GM12864 (cell line): ENCODE data around the gene ERBB3.
"Not testable (repeated sequence)": the region's sequence is repeated elsewhere in the genome, so short reads cannot be mapped to it uniquely, and the experiment has no call there.

Experiments used
- DNase-seq: peaks from one replicate; pipeline ENCODE4 v3.0.0-alpha.2; 2011; ENCODE audit warnings: low read depth
- H3K4me3 ChIP-seq: 2 replicates; pipeline ENCODE4 v1.5.1; 2011; ENCODE audit warnings: mild to moderate bottlenecking, low read depth, low read length, control low read depth
- TF ChIP-seq, protein P1 (sequence below): IDR thresholded peaks from 2 replicates; pipeline ENCODE4 v1.5.1; 2011; ENCODE audit warnings: low read depth, mild to moderate bottlenecking, moderate library complexity, low read length, control low read depth, inconsistent platforms; ENCODE audit errors: missing control alignments

ERBB3 gene

DNA sequence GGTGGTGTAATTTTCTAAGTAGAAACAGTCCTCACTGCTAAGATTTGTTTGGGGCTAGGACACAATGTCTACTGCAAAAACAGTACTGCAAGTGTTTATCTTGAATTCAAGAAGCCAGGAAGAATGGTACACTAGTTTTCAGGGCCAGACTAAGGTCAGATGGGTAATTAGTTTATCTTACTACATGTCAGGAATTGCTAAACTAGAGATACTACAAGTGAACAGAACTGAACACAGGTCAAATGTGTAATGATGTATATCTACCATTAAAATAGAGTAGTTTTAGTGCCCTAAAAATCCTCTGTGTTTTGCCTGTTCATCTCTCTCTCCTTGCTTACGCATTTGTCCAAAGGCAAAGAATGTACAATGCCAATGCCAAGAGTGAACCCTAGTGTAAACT is 34.1 kb downstream of the ERBB3 start:
- TF ChIP-seq, protein P1, sequence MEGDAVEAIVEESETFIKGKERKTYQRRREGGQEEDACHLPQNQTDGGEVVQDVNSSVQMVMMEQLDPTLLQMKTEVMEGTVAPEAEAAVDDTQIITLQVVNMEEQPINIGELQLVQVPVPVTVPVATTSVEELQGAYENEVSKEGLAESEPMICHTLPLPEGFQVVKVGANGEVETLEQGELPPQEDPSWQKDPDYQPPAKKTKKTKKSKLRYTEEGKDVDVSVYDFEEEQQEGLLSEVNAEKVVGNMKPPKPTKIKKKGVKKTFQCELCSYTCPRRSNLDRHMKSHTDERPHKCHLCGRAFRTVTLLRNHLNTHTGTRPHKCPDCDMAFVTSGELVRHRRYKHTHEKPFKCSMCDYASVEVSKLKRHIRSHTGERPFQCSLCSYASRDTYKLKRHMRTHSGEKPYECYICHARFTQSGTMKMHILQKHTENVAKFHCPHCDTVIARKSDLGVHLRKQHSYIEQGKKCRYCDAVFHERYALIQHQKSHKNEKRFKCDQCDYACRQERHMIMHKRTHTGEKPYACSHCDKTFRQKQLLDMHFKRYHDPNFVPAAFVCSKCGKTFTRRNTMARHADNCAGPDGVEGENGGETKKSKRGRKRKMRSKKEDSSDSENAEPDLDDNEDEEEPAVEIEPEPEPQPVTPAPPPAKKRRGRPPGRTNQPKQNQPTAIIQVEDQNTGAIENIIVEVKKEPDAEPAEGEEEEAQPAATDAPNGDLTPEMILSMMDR: no peak
- DNase-seq: no peak
- H3K4me3 ChIP-seq: no peak overlapping the region

DNA sequence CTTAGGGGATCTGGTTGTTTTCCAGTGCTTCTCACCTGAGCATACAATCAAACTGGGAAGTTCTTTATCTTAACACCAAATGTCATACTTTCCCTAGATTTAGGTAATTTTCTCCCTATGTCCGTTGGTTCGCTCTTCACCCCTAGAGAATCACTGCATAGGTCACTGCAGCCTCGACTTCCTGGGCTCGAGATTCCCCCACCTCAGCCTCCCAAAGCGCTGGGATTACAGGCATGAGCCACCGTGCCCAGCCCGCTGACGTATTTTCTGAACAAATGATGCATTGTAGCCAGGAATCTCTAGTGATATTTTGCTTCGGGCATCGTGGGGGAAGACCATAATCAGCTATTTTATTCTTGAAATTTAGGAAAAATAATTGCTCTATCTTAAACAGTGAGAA is 35.4 kb downstream of the ERBB3 start:
- DNase-seq: no peak
- H3K4me3 ChIP-seq: peak overlapping the region; percentile 78
- TF ChIP-seq, protein P1: no peak

DNA sequence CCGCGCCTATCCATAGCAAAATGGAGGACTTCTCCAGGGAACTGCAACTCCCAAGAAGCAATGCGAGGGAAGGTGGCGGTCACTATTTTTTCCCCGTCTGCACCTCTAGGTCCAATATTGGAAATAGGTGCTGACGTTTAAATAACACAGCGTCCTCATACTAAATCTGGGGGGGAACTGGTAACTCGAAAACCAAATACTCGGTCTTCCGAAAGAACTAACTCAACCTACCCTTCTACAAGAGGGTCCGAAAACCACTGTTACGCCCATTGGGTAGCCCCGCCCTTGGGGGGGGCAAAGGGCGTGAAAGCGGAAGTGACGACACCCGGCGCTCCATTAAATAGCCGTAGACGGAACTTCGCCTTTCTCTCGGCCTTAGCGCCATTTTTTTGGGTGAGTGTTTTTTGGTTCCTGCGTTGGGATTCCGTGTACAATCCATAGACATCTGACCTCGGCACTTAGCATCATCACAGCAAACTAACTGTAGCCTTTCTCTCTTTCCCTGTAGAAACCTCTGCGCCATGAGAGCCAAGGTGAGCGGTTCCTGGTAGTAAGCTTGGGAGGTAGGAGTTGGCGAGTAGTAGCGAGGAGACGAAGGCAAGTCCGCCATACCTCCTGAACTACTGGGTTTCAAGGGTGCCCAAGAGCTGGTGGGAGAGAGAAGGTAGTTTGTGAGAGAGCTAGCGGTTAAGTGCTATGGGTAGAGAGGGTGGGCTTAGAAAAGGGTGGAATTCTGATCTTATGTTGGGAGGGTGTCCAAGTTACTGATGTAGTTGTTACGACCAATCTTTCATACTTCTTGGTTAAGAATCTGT is 36.5 kb downstream of the ERBB3 start, which contains the start of gene RPL41:
TSS of gene RPL41 (plus strand) at position 367 of the 815 bp plus-strand sequence.
- peak within 1 kb of the TSS; percentile 78 for H3K4me3 ChIP-seq
- peak; percentile 85 for DNase-seq
- TF ChIP-seq, protein P1: no peak

DNA sequence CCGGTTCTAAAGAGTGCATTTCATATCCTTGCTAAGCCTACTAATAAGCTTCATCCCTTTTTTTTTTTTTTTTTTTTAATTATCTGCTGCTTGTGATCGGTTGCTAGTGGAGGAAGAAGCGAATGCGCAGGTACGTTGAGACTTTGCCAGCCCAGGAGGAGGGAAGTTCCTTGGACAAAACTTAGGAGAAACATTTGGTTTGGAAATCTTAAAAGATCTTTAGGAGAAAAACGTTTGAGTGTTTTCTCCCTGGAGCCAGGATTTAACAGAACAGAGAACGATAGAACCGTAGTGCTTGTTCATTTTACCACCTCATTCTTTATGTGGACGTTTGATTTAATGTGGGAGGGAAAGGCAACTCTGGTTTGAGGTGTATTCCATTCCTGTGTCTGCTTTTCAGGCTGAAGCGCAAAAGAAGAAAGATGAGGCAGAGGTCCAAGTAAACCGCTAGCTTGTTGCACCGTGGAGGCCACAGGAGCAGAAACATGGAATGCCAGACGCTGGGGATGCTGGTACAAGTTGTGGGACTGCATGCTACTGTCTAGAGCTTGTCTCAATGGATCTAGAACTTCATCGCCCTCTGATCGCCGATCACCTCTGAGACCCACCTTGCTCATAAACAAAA is 37.2 kb downstream of the ERBB3 start:
- peak overlapping the region; percentile 78 for H3K4me3 ChIP-seq
- DNase-seq: not testable (repeated sequence)

DNA sequence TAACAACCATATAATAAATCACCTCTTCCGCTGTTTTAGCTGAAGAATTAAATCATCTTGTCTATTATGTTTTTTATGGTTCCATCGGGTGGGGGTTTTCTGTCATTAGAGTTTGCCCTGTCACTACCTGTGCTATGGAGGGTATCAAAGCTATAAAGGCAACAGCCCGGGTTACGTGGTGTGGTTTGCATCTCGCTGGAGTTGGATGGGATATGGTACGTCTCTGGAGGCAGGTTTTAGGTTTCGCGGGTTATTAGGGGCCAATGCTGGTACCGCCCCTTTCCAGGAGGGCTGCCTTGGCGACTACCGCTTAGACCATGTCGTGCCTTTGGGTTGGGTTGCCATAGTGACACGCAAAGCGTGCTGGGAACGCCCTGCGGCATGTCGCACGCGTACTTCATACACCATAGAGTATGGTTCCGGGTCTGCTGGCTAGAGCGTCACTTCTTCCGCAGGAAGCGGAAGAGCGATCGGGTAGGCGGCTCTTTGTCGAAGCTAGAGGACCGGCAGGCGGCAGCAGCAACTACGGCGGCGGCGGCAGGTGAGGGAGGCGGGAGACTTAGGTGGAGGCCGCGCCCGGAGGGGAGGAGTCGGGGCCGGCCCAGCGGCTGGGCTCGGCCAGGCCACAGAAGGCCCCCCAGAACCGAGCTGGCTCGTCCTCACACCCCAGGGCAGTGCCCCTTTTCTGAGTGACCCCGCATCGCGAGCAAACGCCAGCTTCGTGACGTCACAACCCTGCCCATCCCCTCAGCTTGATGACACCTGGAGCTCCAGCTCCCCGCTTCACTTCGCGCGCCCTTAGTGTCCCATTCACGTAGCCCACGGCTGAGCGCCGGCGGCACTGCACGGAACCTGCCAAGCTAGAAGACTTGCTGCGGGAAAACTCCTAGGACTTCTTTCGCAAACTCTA is 38.1 kb downstream of the ERBB3 start, which contains the start of gene ZC3H10:
TSS of gene ZC3H10 (plus strand) at position 489 of the 910 bp plus-strand sequence. CDS start 2,297 bp downstream, outside the sequence.
- TF ChIP-seq, protein P1: peak; percentile 42
- H3K4me3 ChIP-seq: peak within 1 kb of the TSS; percentile 78
- peak; percentile 100 for DNase-seq

DNA sequence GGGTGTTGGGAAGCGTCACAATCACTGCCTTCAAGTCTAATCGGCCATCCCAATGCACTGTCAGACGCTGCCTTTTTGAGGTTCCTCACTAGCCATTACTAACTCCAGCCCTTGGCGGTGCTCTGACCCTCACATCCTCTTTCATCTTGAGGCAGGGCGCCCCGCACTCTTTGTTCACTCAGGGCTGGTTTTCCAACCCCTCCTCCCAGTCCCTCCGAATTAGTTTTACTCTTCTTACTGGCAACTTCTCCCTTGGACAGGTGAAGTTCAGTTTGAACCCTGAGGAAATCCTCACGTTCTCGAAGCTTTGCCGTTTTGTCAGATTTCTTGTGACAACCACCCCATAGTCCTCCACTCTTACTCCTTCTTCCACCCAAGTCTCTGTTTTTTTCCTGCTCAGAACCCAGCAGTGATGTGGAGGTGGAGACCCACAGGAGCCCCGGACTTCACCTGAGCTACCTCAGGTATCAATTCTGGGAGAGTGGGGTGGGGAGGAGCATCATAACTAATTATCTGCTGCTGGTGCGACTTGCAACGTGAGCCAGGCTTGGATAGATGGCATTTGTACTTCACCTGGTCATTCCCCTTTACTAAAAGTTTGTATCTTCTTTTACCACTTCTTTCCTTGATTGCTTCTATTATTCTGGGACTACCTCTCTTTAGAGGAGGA is 38.9 kb downstream of the ERBB3 start:
- no peak for DNase-seq
- H3K4me3 ChIP-seq: peak overlapping the region; percentile 74
- TF ChIP-seq, protein P1: no peak
